WTC11 (cell line): ENCODE results near the gene RUVBL2. TPM values are rescaled to one million over a fixed set of nuclear protein-coding genes. Genes with fewer than 3 reads are reported as not detected.

ENCODE experiments used
- ATAC-seq: fragments of 200-7000 bp; cut with Tn5 transposase; 2 replicates; pipeline ENCODE4 v1.10.0; 2021; ENCODE audit warnings: mild to moderate bottlenecking, moderate library complexity
- CTCF ChIA-PET: fragments of 300-600 bp; sonication (Branson Sonifier 250); formaldehyde crosslinking; loops from one replicate; lab custom pipeline; 2021; ENCODE audit warnings: antibody characterized with exemption; lab: Charles Lee
- POLR2A ChIA-PET: fragments of 350-600 bp; sonication (Branson Sonifier 250); formaldehyde crosslinking; loops from one replicate; lab custom pipeline; 2021; ENCODE audit warnings: antibody characterized with exemption; lab: Charles Lee
- DNase-seq: peaks from one replicate; pipeline ENCODE4 v3.0.0; 2021; ENCODE audit warnings: low spot score
- H3K27ac Mint-ChIP-seq: 2 replicates; pipeline ENCODE4 v1.8.0; 2021; ENCODE audit warnings: mixed read lengths
- H3K27me3 Mint-ChIP-seq: 2 replicates; pipeline ENCODE4 v1.8.0; 2021; ENCODE audit warnings: low read depth, mild to moderate bottlenecking, moderate library complexity, mixed read lengths
- H3K36me3 Mint-ChIP-seq: 2 replicates; pipeline ENCODE4 v1.8.0; 2021; ENCODE audit warnings: mixed read lengths
- H3K4me1 Mint-ChIP-seq: 2 replicates; pipeline ENCODE4 v1.8.0; 2022; ENCODE audit warnings: mixed read lengths
- H3K4me3 Mint-ChIP-seq: 2 replicates; pipeline ENCODE4 v1.8.0; 2021; ENCODE audit warnings: mild to moderate bottlenecking, moderate library complexity, mixed read lengths
- H3K9me3 Mint-ChIP-seq: 2 replicates; pipeline ENCODE4 v1.8.0; 2021; ENCODE audit warnings: mixed read lengths
- ATF1 ChIP-seq: sonication (generic); formaldehyde crosslinking; IDR thresholded peaks from 2 replicates; pipeline ENCODE4 v1.8.1; 2023; ENCODE audit warnings: mild to moderate bottlenecking, moderate library complexity, missing genetic modification reagents
- ESRRA ChIP-seq: sonication (generic); formaldehyde crosslinking; IDR thresholded peaks from 2 replicates; pipeline ENCODE4 v1.8.1; 2022; ENCODE audit warnings: mild to moderate bottlenecking, missing genetic modification reagents, borderline replicate concordance
- ETV6 ChIP-seq: sonication (generic); formaldehyde crosslinking; IDR thresholded peaks from 2 replicates; pipeline ENCODE4 v1.8.1; 2022; ENCODE audit warnings: mild to moderate bottlenecking, missing genetic modification reagents
- FOXJ3 ChIP-seq: sonication (generic); formaldehyde crosslinking; IDR thresholded peaks from 2 replicates; pipeline ENCODE4 v1.9.0; 2021; ENCODE audit warnings: missing genetic modification reagents, mild to moderate bottlenecking, borderline replicate concordance
- NFYB ChIP-seq: sonication (generic); formaldehyde crosslinking; conservative IDR thresholded peaks from 2 replicates; pipeline ENCODE4 v1.8.0; 2022; ENCODE audit warnings: low read depth, missing genetic modification reagents
- NR3C1 ChIP-seq: sonication (generic); formaldehyde crosslinking; conservative IDR thresholded peaks from 2 replicates; pipeline ENCODE4 v1.8.1; 2023; ENCODE audit warnings: low read depth, mild to moderate bottlenecking, missing genetic modification reagents
- SMAD3 ChIP-seq: sonication (generic); formaldehyde crosslinking; IDR thresholded peaks from 2 replicates; pipeline ENCODE4 v1.8.0; 2022; ENCODE audit warnings: missing genetic modification reagents, mild to moderate bottlenecking, borderline replicate concordance
- SMAD4 ChIP-seq: sonication (generic); formaldehyde crosslinking; IDR thresholded peaks from 2 replicates; pipeline ENCODE4 v1.8.0; 2022; ENCODE audit warnings: mild to moderate bottlenecking, missing genetic modification reagents
- TCF7 ChIP-seq: sonication (generic); formaldehyde crosslinking; IDR thresholded peaks from 2 replicates; pipeline ENCODE4 v1.8.0; 2022; ENCODE audit warnings: mild to moderate bottlenecking, low read depth, missing genetic modification reagents, moderate library complexity
- total RNA-seq: library from RNA; stranded (reverse); gene quantifications from 3 replicates; pipeline ENCODE4 v1.2.3, GENCODE V29; 2021
- TF ChIP-seq, protein P1 (sequence below): sonication (generic); formaldehyde crosslinking; IDR thresholded peaks from 2 replicates; pipeline ENCODE4 v1.8.0; 2023; ENCODE audit warnings: missing genetic modification reagents, mild to moderate bottlenecking, borderline replicate concordance
- TF ChIP-seq, protein P2 (sequence below): sonication (generic); formaldehyde crosslinking; IDR thresholded peaks from 2 replicates; pipeline ENCODE4 v1.8.1; 2023; ENCODE audit warnings: mild to moderate bottlenecking, missing genetic modification reagents, moderate library complexity
- TF ChIP-seq, protein P3 (sequence below): sonication (generic); formaldehyde crosslinking; IDR thresholded peaks from 2 replicates; pipeline ENCODE4 v1.8.1; 2022; ENCODE audit warnings: low read depth, mild to moderate bottlenecking, moderate library complexity, missing genetic modification reagents, borderline replicate concordance
- TF ChIP-seq, protein P4 (sequence below): fragments of 250-450 bp; sonication (Bioruptor Pico); IDR thresholded peaks from 2 replicates; pipeline ENCODE4 v2.1.2; 2022; ENCODE audit warnings: mild to moderate bottlenecking, moderate library complexity
- TF ChIP-seq, protein P5 (sequence below): fragments of 250-450 bp; sonication (Bioruptor Pico); IDR thresholded peaks from 2 replicates; pipeline ENCODE4 v1.8.0; 2021; ENCODE audit warnings: mild to moderate bottlenecking
- TF ChIP-seq, protein P6 (sequence below): sonication (generic); formaldehyde crosslinking; IDR thresholded peaks from 2 replicates; pipeline ENCODE4 v1.8.1; 2022; ENCODE audit warnings: missing genetic modification reagents, borderline replicate concordance
- TF ChIP-seq, protein P7 (sequence below): fragments of 250-450 bp; sonication (Bioruptor Pico); IDR thresholded peaks from 2 replicates; pipeline ENCODE4 v1.9.0; 2021; ENCODE audit warnings: moderate library complexity, mild to moderate bottlenecking, inconsistent platforms, borderline replicate concordance
- TF ChIP-seq, protein P8 (sequence below): fragments of 250-450 bp; sonication (Bioruptor Pico); conservative IDR thresholded peaks from 2 replicates; pipeline ENCODE4 v1.9.0; 2021; ENCODE audit warnings: mild to moderate bottlenecking
- TF ChIP-seq, protein P9 (sequence below): fragments of 250-450 bp; sonication (Bioruptor Pico); IDR thresholded peaks from 2 replicates; pipeline ENCODE4 v1.9.0; 2021; ENCODE audit warnings: mild to moderate bottlenecking

The RUVBL2 gene
- total RNA-seq, 1 experiment from 2014 or later, result 178 TPM

DNA sequence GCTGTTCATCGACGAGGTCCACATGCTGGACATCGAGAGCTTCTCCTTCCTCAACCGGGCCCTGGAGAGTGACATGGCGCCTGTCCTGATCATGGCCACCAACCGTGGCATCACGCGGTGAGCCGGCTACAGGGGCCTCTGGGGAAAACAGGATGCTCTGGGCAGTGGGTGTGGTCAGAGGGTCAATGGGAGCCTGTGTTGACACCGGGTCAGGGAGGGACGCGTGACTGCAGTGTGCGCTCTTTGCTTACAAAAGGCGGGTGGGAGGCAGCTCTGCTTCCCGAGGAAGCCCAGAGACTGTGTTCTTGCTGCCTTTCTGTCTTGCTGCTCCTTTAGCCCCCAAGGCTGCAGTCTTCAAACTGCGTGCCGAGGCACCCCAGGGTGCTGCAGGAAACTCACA, 17.5 kb downstream of the RUVBL2 start:
- POLR2A ChIA-PET, result no interaction called here
- no peak for ATAC-seq
- CTCF ChIA-PET, result no interaction called here

DNA sequence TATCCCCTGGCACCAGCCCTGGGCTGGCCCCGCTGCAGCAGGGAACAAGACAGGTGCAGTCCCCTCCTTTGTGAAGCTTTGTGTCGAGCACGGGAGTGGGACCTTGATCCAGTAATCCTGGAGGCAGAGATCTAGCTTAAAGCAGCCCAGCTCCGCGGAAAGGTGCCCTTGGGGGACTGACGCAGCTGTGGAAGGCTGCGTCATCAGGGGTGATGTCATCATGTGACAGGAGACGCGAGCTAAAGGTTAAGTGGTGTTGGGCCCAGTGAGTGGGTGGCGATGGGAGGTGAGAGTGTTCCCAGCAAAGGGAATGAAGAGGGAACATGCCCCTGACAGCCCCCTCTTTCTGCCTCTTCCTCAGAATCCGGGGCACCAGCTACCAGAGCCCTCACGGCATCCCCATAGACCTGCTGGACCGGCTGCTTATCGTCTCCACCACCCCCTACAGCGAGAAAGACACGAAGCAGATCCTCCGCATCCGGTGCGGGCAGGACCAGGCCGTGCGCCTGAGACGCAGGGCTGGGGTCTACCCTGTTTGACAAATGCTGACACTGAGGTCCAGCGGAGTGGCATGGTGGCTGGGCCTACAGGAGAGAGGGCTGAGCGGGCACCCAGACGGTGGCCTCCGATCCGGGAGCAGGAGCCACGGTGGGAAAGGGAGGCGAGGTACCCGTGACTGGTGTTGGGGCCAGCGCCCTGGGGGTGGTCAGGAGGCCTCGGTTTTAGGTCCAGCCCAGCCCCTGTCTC, 20.6 kb downstream of the RUVBL2 start:
- Mint-ChIP-seq H3K4me1 (peaks cover 10% of the 10 kb centered on the region), H3K4me3 (no peak overlapping the region), H3K9me3 (no peaks in the 10 kb centered on the region), H3K36me3 (peaks cover 35% of the 10 kb centered on the region), H3K27ac (no peak overlapping the region), H3K27me3 (peaks cover 12% of the 10 kb centered on the region)
- DNase-seq (no peak), ATAC-seq (no peak)
- POLR2A ChIA-PET, result no interaction called here
- CTCF ChIA-PET, result interaction anchor here (1.3 to 1.9 kb wide), 3 partner anchors 14 to 83 kb away, joined by 4 to 10 read pairs (median 10); partner anchors contain the start of genes GYS1 and RUVBL2
- TF ChIP-seq, protein P1, sequence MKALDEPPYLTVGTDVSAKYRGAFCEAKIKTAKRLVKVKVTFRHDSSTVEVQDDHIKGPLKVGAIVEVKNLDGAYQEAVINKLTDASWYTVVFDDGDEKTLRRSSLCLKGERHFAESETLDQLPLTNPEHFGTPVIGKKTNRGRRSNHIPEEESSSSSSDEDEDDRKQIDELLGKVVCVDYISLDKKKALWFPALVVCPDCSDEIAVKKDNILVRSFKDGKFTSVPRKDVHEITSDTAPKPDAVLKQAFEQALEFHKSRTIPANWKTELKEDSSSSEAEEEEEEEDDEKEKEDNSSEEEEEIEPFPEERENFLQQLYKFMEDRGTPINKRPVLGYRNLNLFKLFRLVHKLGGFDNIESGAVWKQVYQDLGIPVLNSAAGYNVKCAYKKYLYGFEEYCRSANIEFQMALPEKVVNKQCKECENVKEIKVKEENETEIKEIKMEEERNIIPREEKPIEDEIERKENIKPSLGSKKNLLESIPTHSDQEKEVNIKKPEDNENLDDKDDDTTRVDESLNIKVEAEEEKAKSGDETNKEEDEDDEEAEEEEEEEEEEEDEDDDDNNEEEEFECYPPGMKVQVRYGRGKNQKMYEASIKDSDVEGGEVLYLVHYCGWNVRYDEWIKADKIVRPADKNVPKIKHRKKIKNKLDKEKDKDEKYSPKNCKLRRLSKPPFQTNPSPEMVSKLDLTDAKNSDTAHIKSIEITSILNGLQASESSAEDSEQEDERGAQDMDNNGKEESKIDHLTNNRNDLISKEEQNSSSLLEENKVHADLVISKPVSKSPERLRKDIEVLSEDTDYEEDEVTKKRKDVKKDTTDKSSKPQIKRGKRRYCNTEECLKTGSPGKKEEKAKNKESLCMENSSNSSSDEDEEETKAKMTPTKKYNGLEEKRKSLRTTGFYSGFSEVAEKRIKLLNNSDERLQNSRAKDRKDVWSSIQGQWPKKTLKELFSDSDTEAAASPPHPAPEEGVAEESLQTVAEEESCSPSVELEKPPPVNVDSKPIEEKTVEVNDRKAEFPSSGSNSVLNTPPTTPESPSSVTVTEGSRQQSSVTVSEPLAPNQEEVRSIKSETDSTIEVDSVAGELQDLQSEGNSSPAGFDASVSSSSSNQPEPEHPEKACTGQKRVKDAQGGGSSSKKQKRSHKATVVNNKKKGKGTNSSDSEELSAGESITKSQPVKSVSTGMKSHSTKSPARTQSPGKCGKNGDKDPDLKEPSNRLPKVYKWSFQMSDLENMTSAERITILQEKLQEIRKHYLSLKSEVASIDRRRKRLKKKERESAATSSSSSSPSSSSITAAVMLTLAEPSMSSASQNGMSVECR (CRISPR knock-in tag), result no peak
- TF ChIP-seq, protein P2, sequence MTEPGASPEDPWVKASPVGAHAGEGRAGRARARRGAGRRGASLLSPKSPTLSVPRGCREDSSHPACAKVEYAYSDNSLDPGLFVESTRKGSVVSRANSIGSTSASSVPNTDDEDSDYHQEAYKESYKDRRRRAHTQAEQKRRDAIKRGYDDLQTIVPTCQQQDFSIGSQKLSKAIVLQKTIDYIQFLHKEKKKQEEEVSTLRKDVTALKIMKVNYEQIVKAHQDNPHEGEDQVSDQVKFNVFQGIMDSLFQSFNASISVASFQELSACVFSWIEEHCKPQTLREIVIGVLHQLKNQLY (CRISPR knock-in tag), result no peak
- TF ChIP-seq, protein P3, sequence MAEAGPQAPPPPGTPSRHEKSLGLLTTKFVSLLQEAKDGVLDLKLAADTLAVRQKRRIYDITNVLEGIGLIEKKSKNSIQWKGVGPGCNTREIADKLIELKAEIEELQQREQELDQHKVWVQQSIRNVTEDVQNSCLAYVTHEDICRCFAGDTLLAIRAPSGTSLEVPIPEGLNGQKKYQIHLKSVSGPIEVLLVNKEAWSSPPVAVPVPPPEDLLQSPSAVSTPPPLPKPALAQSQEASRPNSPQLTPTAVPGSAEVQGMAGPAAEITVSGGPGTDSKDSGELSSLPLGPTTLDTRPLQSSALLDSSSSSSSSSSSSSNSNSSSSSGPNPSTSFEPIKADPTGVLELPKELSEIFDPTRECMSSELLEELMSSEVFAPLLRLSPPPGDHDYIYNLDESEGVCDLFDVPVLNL, result no peak
- TF ChIP-seq, protein P4, sequence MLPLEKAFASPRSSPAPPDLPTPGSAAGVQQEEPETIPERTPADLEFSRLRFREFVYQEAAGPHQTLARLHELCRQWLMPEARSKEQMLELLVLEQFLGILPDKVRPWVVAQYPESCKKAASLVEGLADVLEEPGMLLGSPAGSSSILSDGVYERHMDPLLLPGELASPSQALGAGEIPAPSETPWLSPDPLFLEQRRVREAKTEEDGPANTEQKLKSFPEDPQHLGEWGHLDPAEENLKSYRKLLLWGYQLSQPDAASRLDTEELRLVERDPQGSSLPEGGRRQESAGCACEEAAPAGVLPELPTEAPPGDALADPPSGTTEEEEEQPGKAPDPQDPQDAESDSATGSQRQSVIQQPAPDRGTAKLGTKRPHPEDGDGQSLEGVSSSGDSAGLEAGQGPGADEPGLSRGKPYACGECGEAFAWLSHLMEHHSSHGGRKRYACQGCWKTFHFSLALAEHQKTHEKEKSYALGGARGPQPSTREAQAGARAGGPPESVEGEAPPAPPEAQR (CRISPR knock-in tag), result no peak
- no peak for TF ChIP-seq NR3C1 (CRISPR knock-in tag)
- TF ChIP-seq TCF7 (CRISPR knock-in tag), result no peak
- TF ChIP-seq, protein P5, sequence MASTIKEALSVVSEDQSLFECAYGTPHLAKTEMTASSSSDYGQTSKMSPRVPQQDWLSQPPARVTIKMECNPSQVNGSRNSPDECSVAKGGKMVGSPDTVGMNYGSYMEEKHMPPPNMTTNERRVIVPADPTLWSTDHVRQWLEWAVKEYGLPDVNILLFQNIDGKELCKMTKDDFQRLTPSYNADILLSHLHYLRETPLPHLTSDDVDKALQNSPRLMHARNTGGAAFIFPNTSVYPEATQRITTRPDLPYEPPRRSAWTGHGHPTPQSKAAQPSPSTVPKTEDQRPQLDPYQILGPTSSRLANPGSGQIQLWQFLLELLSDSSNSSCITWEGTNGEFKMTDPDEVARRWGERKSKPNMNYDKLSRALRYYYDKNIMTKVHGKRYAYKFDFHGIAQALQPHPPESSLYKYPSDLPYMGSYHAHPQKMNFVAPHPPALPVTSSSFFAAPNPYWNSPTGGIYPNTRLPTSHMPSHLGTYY (CRISPR knock-in tag), result no peak
- TF ChIP-seq ESRRA (CRISPR knock-in tag), result no peak
- TF ChIP-seq SMAD3 (CRISPR knock-in tag), result no peak
- TF ChIP-seq FOXJ3 (CRISPR knock-in tag), result no peak
- TF ChIP-seq, protein P6, sequence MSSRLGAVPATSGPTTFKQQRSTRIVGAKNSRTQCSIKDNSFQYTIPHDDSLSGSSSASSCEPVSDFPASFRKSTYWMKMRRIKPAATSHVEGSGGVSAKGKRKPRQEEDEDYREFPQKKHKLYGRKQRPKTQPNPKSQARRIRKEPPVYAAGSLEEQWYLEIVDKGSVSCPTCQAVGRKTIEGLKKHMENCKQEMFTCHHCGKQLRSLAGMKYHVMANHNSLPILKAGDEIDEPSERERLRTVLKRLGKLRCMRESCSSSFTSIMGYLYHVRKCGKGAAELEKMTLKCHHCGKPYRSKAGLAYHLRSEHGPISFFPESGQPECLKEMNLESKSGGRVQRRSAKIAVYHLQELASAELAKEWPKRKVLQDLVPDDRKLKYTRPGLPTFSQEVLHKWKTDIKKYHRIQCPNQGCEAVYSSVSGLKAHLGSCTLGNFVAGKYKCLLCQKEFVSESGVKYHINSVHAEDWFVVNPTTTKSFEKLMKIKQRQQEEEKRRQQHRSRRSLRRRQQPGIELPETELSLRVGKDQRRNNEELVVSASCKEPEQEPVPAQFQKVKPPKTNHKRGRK (CRISPR knock-in tag), result no peak
- TF ChIP-seq ETV6, result no peak
- no peak for TF ChIP-seq ATF1
- TF ChIP-seq, protein P7, sequence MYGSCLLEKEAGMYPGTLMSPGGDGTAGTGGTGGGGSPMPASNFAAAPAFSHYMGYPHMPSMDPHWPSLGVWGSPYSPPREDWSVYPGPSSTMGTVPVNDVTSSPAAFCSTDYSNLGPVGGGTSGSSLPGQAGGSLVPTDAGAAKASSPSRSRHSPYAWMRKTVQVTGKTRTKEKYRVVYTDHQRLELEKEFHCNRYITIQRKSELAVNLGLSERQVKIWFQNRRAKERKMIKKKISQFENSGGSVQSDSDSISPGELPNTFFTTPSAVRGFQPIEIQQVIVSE, result no peak
- no peak for TF ChIP-seq NFYB

More for the DNA sequence above, 17.5 kb downstream of the RUVBL2 start:
- no peak overlapping the region for H3K4me3 Mint-ChIP-seq
- H3K27me3 Mint-ChIP-seq, result no peaks in the 10 kb centered on the region
- TF ChIP-seq SMAD4 (CRISPR knock-in tag), result no peak
- TF ChIP-seq, protein P8, sequence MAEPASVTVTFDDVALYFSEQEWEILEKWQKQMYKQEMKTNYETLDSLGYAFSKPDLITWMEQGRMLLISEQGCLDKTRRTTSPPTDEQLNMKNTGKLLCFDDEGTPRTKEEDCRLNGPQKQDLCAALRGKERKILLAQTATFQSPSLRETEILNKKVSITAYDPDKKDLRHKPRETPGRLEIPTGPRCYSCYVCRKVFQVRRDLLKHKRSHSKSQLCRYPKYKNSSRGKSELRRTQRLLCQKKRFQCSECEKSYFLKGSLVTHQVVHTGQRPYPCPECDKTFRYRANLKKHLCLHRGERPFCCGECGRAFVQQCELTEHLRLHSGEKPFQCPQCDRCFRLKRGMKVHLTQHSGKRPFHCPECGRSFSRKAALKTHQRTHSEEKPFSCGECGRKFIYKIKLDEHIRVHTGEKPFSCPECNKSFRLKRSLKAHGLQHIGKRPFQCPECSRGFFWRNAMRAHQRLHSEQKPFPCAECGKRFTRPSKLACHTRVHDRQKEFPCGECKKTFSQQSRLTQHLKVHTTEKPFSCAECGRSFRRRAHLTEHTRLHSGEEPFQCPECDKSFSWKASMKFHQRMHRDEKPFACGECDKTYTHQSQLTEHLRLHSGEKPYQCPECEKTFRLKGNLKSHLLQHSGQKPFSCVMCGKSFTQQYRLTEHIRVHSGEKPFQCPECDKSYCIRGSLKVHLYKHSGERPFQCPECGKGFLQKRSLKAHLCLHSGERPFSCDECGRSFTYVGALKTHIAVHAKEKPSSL (CRISPR knock-in tag), result no peak
- TF ChIP-seq, protein P9, sequence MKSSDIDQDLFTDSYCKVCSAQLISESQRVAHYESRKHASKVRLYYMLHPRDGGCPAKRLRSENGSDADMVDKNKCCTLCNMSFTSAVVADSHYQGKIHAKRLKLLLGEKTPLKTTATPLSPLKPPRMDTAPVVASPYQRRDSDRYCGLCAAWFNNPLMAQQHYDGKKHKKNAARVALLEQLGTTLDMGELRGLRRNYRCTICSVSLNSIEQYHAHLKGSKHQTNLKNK (CRISPR knock-in tag), result no peak
- TF ChIP-seq, all 79 proteins: peak for 0
- H3K27ac Mint-ChIP-seq, result no peak overlapping the region
- no peak for DNase-seq
- H3K36me3 Mint-ChIP-seq, result peaks cover 42% of the 10 kb centered on the region
- no peaks in the 10 kb centered on the region for H3K4me1 Mint-ChIP-seq
- no peaks in the 10 kb centered on the region for H3K9me3 Mint-ChIP-seq
